DOHH2 (cell line): ENCODE measurements around the gene FARS2.

Experiments used
- EZH2phosphoT487 ChIP-seq: fragments of 200-600 bp; sonication (generic); IDR thresholded peaks from 2 replicates; pipeline ENCODE4 v1.6.1; 2017; ENCODE audit warnings: borderline replicate concordance, mild to moderate bottlenecking, antibody characterized with exemption, low read length, moderate library complexity, mixed read lengths
- TF ChIP-seq, protein P1 (sequence below): fragments of 200-600 bp; sonication (generic); IDR thresholded peaks from one replicate; pipeline ENCODE4 v1.5.1; 2014; ENCODE audit warnings: antibody characterized with exemption, mild to moderate bottlenecking, low read depth, low read length; ENCODE audit not compliant: poor library complexity, severe bottlenecking

DNA sequence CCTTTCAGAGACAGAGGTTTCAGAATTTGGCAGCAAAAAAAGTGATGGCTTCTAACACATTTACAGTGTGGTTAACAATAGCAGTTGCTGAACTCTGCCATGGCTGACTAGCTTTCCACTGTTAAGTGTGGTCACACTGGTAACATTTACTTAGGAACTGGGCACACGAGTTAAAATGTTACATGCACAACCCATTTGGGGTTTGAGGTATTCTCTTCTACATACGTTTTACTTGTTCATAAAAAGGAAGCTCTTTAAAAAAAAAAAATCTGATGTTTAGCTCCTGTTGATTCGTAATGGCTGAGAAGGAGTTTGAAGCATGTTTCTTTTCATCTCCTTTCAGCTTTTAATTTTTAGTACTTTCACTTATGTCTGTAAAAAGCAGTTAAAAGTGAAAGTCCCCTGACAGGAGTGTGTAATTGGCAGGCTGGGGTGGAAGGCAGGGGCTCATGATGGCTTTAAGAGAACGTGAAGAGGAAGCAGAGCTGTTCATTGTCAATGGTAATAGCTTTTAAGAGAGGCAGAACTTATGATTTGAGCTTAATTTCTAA is 245.9 kb downstream of the FARS2 start:
- TF ChIP-seq, protein P1, sequence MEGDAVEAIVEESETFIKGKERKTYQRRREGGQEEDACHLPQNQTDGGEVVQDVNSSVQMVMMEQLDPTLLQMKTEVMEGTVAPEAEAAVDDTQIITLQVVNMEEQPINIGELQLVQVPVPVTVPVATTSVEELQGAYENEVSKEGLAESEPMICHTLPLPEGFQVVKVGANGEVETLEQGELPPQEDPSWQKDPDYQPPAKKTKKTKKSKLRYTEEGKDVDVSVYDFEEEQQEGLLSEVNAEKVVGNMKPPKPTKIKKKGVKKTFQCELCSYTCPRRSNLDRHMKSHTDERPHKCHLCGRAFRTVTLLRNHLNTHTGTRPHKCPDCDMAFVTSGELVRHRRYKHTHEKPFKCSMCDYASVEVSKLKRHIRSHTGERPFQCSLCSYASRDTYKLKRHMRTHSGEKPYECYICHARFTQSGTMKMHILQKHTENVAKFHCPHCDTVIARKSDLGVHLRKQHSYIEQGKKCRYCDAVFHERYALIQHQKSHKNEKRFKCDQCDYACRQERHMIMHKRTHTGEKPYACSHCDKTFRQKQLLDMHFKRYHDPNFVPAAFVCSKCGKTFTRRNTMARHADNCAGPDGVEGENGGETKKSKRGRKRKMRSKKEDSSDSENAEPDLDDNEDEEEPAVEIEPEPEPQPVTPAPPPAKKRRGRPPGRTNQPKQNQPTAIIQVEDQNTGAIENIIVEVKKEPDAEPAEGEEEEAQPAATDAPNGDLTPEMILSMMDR = no peak
- TF ChIP-seq EZH2phosphoT487 = no peak
